Measurements from ENCODE around the gene RTN1. TPM values are rescaled to one million over a fixed set of nuclear protein-coding genes. Genes with fewer than 3 reads are reported as not detected.
A peak's percentile ranks its signal among the peaks of the same experiment; 100 is the strongest.

The RTN1 gene
- polyA plus RNA-seq, 1 donor from 2014 or later, result 1,138 TPM

GRCh38 chr14:59900556-59900955, 30.0 kb upstream of the RTN1 start:
- H3K27me3 ChIP-seq (ENCODE audit: insufficient read depth, low read depth, low read length), result no peaks in the 10 kb centered on the region
- H3K36me3 ChIP-seq (ENCODE audit: insufficient read depth, low read length), result no peaks in the 10 kb centered on the region
- no peak overlapping the region for H3K4me3 ChIP-seq (ENCODE audit: low read length)
- H3K27ac ChIP-seq (ENCODE audit: low read length), result no peak overlapping the region
- no peak for TF ChIP-seq CTCF (IDR thresholded peaks at IDR 0.05; ENCODE audit: poor library complexity, severe bottlenecking)
- no peak for TF ChIP-seq MXI1 (conservative IDR thresholded peaks at IDR 0.05; ENCODE audit: poor library complexity, severe bottlenecking)
- no peak for TF ChIP-seq POLR2AphosphoS5 (IDR thresholded peaks at IDR 0.05)
- no peak for TF ChIP-seq RAD21 (conservative IDR thresholded peaks at IDR 0.05)
- no peak for TF ChIP-seq REST (IDR thresholded peaks at IDR 0.05; ENCODE audit: borderline replicate concordance)
- TF ChIP-seq EZH2 (IDR thresholded peaks at IDR 0.05; ENCODE audit: borderline replicate concordance, insufficient read depth, low read length, poor library complexity, severe bottlenecking), result no peak
- no peak for TF ChIP-seq TAF1 (IDR thresholded peaks at IDR 0.05; ENCODE audit: low read depth)
- no peak for TF ChIP-seq SMC3 (conservative IDR thresholded peaks at IDR 0.05; ENCODE audit: poor library complexity)
- no peak for TF ChIP-seq EP300 (conservative IDR thresholded peaks at IDR 0.05; ENCODE audit: poor library complexity, severe bottlenecking)
- no peak overlapping the region for H2AFZ ChIP-seq (ENCODE audit: low read depth, low read length)
- no peak overlapping the region for H3K9ac ChIP-seq (ENCODE audit: low read length)
- H3K9me2 ChIP-seq (ENCODE audit: insufficient read depth, low read length), result no peaks in the 10 kb centered on the region
- no peaks in the 10 kb centered on the region for H3K79me2 ChIP-seq (replicated peaks; ENCODE audit: insufficient read depth, low read length)
- H3K4me2 ChIP-seq (ENCODE audit: low read length), result no peak overlapping the region
- H4K20me1 ChIP-seq (ENCODE audit: insufficient read depth), result no peaks in the 10 kb centered on the region
- H3K9me3 ChIP-seq (ENCODE audit: low read length), result no peaks in the 10 kb centered on the region
- no peaks in the 10 kb centered on the region for H3F3A ChIP-seq (ENCODE audit: insufficient read depth, low read length, poor library complexity, severe bottlenecking)

GRCh38 chr14:59897757-59898383, 27.3 kb upstream of the RTN1 start:
- Histone ChIP-seq H3K9me2 (ENCODE audit: insufficient read depth, low read length) (no peaks in the 10 kb centered on the region), H3K27ac (ENCODE audit: low read length) (no peak overlapping the region), H3F3A (ENCODE audit: insufficient read depth, low read length, poor library complexity, severe bottlenecking) (no peaks in the 10 kb centered on the region), H3K4me2 (ENCODE audit: low read length) (no peak overlapping the region), H3K27me3 (ENCODE audit: insufficient read depth, low read depth, low read length) (no peaks in the 10 kb centered on the region), H2AFZ (ENCODE audit: low read depth, low read length) (no peak overlapping the region), H3K4me3 (ENCODE audit: low read length) (no peak overlapping the region), H3K9ac (ENCODE audit: low read length) (no peak overlapping the region), H3K9me3 (ENCODE audit: low read length) (no peaks in the 10 kb centered on the region), H3K36me3 (ENCODE audit: insufficient read depth, low read length) (no peaks in the 10 kb centered on the region), H4K20me1 (ENCODE audit: insufficient read depth) (no peaks in the 10 kb centered on the region), H3K79me2 (replicated peaks; ENCODE audit: insufficient read depth, low read length) (no peaks in the 10 kb centered on the region)
- TF ChIP-seq EZH2 (IDR thresholded peaks at IDR 0.05; ENCODE audit: borderline replicate concordance, insufficient read depth, low read length, poor library complexity, severe bottlenecking), result no peak
- peak; percentile 70 for TF ChIP-seq CTCF (IDR thresholded peaks at IDR 0.05; ENCODE audit: poor library complexity, severe bottlenecking)
- TF ChIP-seq RAD21 (conservative IDR thresholded peaks at IDR 0.05), result peak; percentile 78
- TF ChIP-seq SMC3 (conservative IDR thresholded peaks at IDR 0.05; ENCODE audit: poor library complexity), result peak; percentile 75

Data from neural cell (in vitro differentiated cells).